Fibroblast of pulmonary artery (primary cell): ENCODE data around the gene CDC27.

ENCODE experiments used
- DNase-seq: peaks from one replicate; pipeline ENCODE4 v3.0.0-alpha.2; 2010; ENCODE audit warnings: low read depth
- H3K4me3 ChIP-seq: replicated peaks from 2 replicates; pipeline ENCODE4 v1.5.1; 2011; ENCODE audit warnings: low read depth, mild to moderate bottlenecking, control low read depth, low read length, moderate library complexity
- CTCF ChIP-seq: IDR thresholded peaks from 2 replicates; pipeline ENCODE4 v1.5.1; 2011; ENCODE audit warnings: mild to moderate bottlenecking, control low read depth, low read length, inconsistent platforms; ENCODE audit errors: missing control alignments

CDC27 gene

DNA sequence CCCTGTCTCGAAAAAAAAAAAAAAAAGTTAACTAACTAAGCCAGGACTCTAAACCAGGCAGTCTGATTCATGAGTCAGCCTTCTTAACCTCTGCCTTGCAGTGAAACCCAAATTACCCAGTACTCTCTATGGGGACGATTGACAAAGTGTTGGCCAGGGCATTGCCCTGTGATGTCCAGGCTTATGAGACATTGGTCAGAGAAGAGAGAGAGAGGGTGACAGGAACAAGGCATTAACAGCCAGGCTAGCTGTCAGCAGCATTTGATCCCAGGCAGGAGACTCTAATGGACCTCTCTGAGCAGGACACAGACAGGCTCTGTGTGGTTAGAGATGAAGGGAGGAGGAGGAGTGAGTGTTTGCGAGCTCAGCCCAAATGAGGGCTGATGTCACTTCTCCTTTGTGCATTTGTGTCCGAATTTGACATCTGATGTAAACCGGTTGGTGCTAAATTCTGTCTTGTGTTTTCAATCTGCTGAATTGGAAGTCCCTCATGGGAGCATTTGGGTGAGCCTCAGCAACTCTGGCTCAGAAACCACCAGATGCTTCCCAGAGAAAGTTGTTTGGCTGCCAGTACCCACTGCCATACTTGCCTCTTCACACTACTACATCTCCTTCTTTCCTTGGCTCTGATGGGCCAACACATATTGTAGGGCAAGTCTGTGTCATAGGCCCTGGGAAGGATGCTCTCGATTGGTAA is 15.8 kb upstream of the CDC27 start:
- no peak for TF ChIP-seq CTCF
- no peak overlapping the region for H3K4me3 ChIP-seq
- no peak for DNase-seq

- DNase-seq = no peak
- no peak overlapping the region for H3K4me3 ChIP-seq
- TF ChIP-seq CTCF = no peak
Measured at GRCh38 chr17:47203984-47204721, 15.1 kb upstream of the CDC27 start.

DNA sequence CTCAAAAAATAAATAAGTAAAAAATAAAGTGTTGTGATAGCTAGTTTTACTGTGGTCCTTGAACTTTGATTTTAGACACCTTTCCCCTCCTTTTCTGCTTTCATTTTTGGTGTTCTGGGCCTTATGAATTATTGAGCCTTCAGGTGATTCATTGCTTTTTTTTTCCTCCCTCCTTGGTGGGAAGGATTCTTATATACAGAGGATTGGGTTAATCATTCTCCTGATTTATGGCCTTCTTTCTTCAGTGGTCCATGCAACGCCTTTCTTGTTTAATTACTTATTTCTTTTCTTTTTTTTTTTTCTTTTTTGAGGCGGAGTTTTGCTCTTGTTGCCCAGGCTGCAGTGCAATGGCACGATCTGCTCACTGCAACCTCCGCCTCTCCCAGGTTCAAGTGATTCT is 12.1 kb upstream of the CDC27 start:
- no peak overlapping the region for H3K4me3 ChIP-seq
- no peak for TF ChIP-seq CTCF
- DNase-seq = no peak

GRCh38 chr17:47200325-47200664 is 11.2 kb upstream of the CDC27 start:
- H3K4me3 ChIP-seq = no peak overlapping the region
- TF ChIP-seq CTCF = no peak
- no peak for DNase-seq

DNA sequence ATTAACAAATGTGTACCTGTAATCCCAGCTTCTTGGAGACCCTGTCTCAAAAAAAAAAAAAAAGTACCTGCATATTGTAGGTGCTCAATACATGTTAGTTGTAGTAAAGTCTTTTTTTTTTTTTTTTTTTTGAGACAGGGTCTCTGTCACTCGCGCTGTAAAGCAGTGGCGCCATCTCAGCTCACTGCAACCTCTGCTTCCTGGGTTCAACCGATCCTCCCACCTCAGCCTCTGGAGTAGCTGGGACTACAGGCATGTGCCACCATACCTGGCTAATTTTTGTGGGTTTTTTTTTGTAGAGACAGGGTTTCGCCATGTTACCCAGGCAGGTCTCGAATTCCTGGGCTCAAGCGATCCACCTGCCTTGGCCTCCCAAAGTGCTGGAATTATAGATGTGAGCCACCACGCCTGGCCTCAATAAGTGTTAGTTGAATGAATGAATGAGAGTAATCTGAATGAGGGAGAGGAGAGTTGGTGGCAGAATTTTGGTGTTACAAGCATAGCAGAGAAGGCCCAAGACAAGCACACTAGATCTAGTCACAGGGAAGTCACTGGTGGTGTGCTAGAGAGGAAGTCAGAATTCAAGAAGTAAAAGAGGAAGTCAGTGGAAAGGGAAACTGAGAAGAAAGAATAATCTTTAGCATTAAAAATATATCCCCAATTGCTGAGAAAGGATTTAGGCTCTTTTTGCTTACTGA is 10.7 kb upstream of the CDC27 start:
- TF ChIP-seq CTCF = no peak
- no peak overlapping the region for H3K4me3 ChIP-seq
- DNase-seq = no peak

GRCh38 chr17:47197821-47198220 is 8.7 kb upstream of the CDC27 start:
- DNase-seq = no peak

More at GRCh38 chr17:47197821-47198220, 8.7 kb upstream of the CDC27 start:
- H3K4me3 ChIP-seq = no peak overlapping the region
- TF ChIP-seq CTCF = no peak
